Activated CD4-positive, alpha-beta T cell treated with anti-CD3 and anti-CD28 coated beads for 4 hours (primary cell): ENCODE measurements around the gene FAM50B.

Experiments
- DNase-seq, 2 donors: peaks; one replicate each; pipeline ENCODE4 v3.0.0-alpha.2; 2020

Gene FAM50B

GRCh38 chr6:3820563-3820962 is 28.6 kb upstream of the FAM50B start:
- DNase-seq, result no peak

GRCh38 chr6:3822747-3823445 is 26.3 kb upstream of the FAM50B start:
- DNase-seq, result no peak

DNA sequence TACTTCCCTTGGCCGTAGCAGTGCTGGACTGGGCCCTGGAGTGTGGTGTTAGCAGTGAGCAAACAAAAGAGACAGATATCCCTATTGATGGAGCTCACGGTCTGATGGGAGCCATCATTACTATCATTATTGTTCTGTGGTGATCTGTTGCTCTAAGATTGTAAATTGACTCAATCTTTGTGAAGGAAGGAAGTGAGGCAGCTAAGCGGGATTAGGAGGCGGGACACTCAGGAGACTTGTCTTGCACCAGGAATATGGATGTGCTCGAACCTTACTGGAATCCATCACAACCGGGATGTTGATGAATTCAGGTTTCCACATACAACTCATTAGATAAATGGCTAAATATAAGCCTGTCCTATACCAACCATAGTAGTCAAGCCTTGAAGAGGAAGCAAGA is 25.5 kb upstream of the FAM50B start:
- DNase-seq, result no peak

DNA sequence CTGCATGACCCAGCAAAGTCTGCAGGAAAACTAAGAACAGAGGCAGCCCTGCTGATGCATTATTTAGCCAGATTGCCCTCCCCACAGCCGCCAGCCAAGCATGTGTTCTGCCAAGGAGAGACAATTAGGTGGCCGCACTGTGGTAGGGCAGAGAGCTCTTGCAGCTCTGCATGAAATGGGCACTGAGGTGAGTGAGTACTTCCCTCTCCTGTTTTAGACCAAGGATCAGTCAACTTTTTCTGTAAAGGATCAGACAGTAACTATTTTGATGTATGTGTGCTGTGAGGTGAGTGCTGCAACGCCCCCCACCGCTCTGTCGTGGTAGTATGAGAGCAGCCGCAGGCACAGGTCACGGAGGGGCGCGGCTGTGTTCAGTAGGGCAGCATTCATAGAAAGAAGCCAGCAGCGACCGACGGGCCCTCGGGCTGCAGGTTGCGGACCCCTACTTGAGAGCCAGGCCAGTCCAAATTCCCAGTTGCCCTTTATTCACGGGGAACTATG is 23.8 kb upstream of the FAM50B start:
- DNase-seq, result no peak

GRCh38 chr6:3825851-3826581 is 23.2 kb upstream of the FAM50B start:
- no peak for DNase-seq

- no peak for DNase-seq
Measured at GRCh38 chr6:3829285-3829684, 19.9 kb upstream of the FAM50B start.

DNA sequence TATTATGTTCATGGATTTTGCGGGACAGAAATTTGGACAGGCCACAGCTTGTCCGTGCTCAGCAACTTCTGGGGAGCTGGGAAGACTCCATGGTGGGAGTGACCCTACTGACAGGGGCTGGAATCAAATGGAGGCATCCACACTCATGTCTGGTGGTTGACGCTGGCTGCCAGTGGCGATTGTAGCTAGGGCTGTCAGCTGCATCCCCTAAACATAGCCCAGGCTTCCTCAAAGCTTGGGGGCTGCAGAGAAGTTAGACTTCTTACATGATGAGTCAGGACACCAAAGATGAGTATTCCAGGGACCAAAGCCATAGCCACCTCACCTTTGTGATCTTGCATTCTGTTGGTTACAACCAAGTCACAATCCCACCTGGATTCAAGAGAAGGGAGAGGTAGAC is 18.4 kb upstream of the FAM50B start:
- DNase-seq, result no peak

DNA sequence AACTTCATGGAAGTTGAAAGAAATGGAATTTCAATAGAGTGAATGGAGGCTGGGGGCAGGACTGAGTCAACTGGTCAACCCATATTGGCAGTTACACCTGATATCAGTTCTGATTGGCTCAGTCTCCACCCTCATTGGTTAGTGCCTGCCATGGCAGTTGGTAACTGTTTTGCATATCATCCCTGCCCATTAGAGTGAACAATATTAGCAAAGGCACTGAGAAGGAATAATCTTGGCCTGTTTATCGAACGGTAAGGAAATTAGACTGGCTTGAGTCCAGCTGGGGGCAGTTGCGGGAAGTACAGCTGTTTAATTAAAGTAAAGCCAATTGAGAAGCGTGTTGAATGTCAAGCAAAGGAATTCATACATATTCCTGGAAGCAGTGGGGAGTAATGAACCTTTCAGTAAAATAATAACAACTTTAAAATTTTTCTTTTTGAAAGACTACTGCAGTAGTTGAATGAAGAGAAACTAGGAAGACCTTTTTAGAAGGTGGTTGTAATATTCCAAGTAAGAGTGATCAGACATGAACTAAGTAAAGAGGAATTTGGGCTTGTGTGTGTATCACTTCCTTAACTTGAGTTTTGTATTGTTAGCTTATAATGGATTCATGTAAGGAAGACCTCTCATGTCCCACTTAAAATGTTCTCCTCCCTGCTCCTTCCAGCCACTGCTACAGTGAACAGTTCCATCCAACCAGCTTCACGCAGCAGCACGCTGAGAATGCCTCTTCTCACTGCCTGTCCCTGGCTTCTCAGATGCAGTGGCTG is 17.2 kb upstream of the FAM50B start:
- DNase-seq, result no peak

DNA sequence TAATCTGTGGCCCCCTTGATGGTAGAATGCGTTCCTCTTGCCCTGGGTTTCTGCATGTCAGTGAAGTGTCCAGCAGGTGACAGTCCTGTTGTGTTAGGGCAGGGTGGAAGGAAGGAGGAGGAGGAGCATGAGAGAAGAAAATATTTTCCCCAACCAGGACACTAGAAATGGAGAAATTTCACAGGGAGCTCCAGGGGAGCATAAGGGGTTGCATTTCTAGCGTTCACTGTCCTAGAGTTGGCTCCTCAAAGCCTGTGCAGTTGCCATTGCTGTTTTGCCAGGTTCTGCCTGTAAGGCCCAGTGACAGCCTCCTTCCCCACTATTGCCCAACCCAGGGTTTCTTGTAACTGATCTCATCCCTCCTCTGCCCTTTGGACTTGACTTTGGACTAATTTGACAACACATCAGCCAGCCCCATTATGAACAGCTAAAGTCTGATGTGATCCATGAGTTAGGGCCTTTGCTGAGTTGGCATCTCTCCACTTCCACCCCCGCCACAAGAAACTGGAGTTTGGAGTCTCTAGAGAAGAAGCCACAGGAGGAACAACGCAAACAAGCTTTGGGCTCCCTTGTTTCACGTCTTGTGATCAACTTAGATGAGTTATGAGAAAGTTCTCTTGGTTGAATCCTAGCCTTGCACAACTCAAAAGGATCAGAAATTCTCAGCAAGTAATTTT is 14.0 kb upstream of the FAM50B start:
- DNase-seq, result no peak

- no peak for DNase-seq
Measured at GRCh38 chr6:3835785-3836184, 13.4 kb upstream of the FAM50B start.

- no peak for DNase-seq
Measured at GRCh38 chr6:3836566-3836965, 12.6 kb upstream of the FAM50B start.

DNA sequence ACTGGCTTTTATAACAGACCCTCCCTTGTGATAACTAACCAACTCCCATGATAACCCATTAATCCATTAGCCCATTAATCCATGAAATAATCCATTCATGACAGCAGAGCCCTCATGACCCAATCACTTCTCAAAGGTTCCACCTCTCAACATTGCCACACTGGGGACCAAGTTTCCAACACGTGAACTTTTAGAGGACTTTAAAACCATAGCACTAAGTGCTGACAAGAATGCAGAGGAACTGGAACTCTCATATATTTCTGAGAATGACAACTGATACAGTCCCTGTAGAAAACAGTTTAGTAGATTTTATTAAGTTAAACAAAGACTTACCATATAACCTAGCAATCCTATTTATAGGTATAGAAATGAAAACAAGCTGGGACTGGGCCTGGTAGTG is 11.4 kb upstream of the FAM50B start:
- no peak for DNase-seq

DNA sequence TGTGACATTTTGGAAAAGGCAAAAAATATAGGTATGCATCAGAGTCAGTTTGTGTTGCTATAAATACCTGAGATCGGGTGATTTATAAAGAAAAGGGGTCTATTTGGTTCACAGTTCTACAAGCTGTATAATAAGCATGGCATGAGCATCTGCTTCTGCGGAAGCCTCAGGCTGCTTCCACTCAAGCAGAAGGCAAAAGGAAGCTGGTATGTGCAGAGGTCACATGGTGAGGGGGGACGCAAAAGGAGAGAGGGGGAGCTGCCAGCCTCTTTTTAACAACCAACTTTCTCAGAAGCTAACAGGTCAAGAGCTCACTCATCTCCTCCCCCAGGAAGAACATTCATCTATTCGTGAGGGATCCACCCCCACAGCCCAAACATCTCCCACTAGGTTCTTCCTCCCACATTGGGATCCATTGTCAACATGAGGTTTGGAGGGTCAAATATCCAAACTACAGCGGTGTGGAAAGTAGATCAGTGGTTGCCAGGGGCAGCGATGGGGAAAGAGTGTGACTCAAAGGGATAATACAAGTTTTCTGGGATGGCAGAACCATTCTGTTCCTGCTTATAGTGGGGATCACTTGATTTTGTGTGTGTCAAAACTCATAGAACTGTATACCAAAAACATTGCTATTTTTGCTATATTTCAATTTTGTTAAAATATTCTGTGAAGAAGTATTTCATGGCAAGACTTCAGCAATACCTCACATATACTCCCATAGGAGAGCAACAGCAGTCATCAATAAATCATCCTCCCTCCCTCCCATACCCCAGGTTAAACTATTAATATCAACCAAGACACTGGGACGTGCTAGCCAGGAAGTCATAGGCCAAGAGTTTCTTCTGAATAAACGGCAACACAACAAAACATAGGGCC is 9.9 kb upstream of the FAM50B start:
- DNase-seq, result no peak

DNA sequence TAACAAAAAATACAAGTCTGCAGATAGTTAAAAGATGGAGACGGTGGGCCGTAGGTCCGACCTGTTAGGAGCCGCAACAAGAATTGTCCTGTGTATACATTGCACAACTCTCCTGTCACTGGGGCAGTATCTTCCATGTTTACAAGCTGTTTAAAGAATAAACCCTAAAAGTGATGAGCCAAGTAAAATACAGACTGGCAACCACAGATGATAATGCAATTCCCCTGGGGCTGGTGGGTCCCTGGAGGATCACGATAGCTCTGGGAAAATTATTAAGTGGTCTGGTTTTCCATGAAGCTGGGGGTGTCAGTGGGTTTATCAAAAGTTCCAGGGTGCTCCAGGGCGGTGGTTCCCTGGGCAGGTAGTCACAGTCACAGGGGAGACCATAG is 8.1 kb upstream of the FAM50B start:
- DNase-seq, result no peak

DNA sequence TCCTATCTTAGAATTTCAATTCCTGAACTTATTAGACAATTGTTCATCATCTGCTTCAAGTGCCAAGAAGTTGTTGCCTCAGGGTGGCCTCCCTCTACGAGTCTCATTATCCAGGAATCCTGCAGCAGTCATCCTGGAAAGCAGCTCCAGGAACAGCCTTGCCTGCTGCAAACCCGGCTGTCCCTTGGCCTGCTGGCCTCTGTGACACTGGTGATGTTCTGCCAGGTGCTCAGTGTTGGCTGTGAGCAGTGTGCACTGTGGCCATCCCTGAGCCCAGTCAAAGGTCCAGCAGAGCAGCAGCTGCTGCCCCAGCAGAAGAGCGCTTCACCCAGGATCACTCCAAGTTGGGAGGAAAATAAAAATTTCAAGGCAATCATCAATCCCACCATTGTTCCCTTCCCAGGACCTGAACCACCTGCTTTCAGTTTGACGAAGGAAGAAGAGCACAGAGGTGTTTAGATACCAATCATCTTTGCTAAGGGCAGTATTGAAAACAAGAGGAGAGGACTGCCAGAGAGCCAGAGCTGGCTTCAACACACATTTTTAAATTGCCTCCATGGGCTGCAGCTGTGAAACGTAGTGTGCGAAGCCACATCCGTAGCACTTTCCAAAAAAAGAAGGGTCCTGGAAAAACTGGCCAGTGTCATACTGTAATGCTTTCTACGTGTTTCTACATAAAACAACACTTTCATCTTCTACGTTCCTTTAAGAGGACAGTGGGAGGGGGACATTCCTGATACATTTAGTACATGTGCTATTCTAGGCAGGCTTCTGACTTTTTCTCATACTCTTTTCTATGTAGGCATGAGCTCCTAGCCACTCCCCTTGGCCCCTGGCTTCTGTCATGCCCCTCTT is 7.2 kb upstream of the FAM50B start:
- DNase-seq, result no peak

- DNase-seq, result no peak
Measured at GRCh38 chr6:3843379-3844096, 5.6 kb upstream of the FAM50B start.

DNA sequence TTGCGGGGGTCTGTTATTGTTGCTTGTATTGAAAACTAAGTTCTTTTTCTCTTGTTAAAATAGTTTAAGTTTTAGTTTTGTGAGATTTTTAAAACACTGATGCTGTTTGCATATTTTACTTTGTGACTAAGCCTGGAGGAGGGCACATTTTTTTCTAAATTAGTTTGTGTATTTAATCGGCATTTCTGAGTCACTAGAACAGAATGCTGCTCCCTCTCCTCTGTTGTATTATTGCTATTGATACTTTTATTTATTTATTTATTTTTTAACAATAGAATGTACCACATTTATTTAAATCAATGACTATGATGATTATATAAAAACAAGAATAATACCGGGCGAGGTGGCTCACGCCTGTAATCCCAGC is 5.1 kb upstream of the FAM50B start:
- no peak for DNase-seq

DNA sequence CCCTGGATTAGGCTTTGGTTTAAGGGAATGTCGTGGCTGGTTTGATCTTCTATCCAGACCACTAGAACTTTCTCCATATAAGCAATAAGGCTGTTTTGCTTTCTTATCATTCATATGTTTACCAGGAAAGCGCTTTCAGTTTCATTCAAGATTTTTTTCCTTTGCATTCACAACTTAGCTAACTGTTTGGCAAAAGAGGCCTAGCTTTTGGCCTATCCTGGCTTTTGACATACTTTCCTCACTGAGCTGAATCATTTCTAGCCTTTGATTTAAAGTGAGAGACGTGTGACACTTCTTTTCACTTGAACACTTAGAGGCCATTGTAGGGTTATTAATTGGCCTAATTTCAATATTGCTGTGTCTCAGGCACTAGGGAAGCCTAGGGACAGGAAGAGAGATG is 1.7 kb upstream of the FAM50B start:
- DNase-seq, result no peak

- no peak for DNase-seq
Measured at GRCh38 chr6:3848380-3848779, 793 bp upstream of the FAM50B start.

GRCh38 chr6:3849681-3850450 is 693 bp downstream of the FAM50B start:
- DNase-seq, result no peak
